Kidney (tissue), 14 donors: ENCODE measurements around the gene AMOTL2. TPM values are rescaled to one million over a fixed set of nuclear protein-coding genes. Genes with fewer than 3 reads are reported as not detected.

Source experiments
- DNase-seq, 5 donors: peaks; one replicate each; pipeline ENCODE4 v3.0.0-alpha.2; 2013 to 2020
- FAIRE-seq: peaks from 2 replicates; lab custom pipeline; 2012; peaks lifted over from hg19 to GRCh38; lab: Jason Lieb, UNC
- H3K27ac ChIP-seq, 2 donors: one replicate each; pipeline ENCODE4 v1.7.0; 2013; ENCODE audit warnings: low read depth in 2 of 2, low read length in 2 of 2, inconsistent platforms in 1 of 2
- H3K27me3 ChIP-seq: one replicate; pipeline ENCODE4 v1.7.1; 2013; ENCODE audit warnings: low read length, inconsistent platforms; ENCODE audit not compliant: control insufficient read depth, insufficient read depth
- H3K36me3 ChIP-seq, 3 donors: one replicate each; pipeline versions ENCODE4 v1.7.0 to v1.7.1; 2013; ENCODE audit warnings: low read length in 3 of 3, control low read depth in 1 of 3, inconsistent platforms in 1 of 3; ENCODE audit not compliant: insufficient read depth in 3 of 3, control insufficient read depth in 2 of 3
- H3K4me1 ChIP-seq, 3 donors: one replicate each; pipeline versions ENCODE4 v1.7.0 to v1.7.1; 2013; ENCODE audit warnings: low read length in 3 of 3, inconsistent platforms in 1 of 3, low read depth in 1 of 3; ENCODE audit not compliant: control insufficient read depth in 2 of 3, insufficient read depth in 2 of 3
- H3K4me3 ChIP-seq, 3 donors: one replicate each; pipeline versions ENCODE4 v1.7.0 to v1.8.1; 2013; ENCODE audit warnings: low read length in 3 of 3, control low read depth in 1 of 3, inconsistent platforms in 1 of 3
- H3K9ac ChIP-seq, 3 donors: one replicate each; pipeline versions ENCODE4 v1.7.0 to v1.7.1; 2013; ENCODE audit warnings: low read length in 3 of 3, control low read depth in 1 of 3, inconsistent platforms in 1 of 3
- H3K9me3 ChIP-seq, 3 donors: one replicate each; pipeline versions ENCODE4 v1.7.0 to v1.7.1; 2013; ENCODE audit warnings: low read length in 3 of 3, control low read depth in 1 of 3, inconsistent platforms in 1 of 3; ENCODE audit not compliant: control insufficient read depth in 2 of 3, insufficient read depth in 1 of 3
- intact Hi-C: fragments of 100-400 bp; cut with DNase I; formaldehyde crosslinking; loops from one replicate; pipeline ENCODE4 v1.11.1; 2022
- polyA plus RNA-seq: library from polyadenylated mRNA; stranded (reverse); fragments of 350-450 nt; fragmentation: Illumina TruSeq; extraction: RNeasy Lipid Tissue Mini Kit (QIAGEN cat#74804); gene quantifications from one replicate; pipeline ENCODE4 v1.2.3, GENCODE V29; 2014; ENCODE audit warnings: low read depth, low replicate concordance; ENCODE audit not compliant: insufficient read depth
- total RNA-seq: library from RNA; stranded (reverse); fragmentation: NEBNext Ultra II Directional; extraction: Animal tissue kit (Norgen Biotek cat#: 25700); gene quantifications from one replicate; pipeline ENCODE4 v1.2.1, GENCODE V29; 2021
- TF ChIP-seq, protein P1 (sequence below): IDR thresholded peaks from 3 replicates; pipeline ENCODE4 v1.5.1; 2012; ENCODE audit warnings: mild to moderate bottlenecking, moderate library complexity, borderline replicate concordance; ENCODE audit not compliant: insufficient read depth; ENCODE audit errors: extremely low read depth
- donor health status: control.
- donor health status: control.
- donor health status: control.
- donor health status: control.
- donor health status: control.
- donor health status: DM: yes; HTN: yes; CAD: no.
- donor health status: Normal renal cell carcinoma (clear cell type).

AMOTL2 gene
- total and polyA plus RNA-seq, 2 donors from 2014 or later = 19.5 to 83.5 TPM

GRCh38 chr3:134376385-134376765, 2.1 kb upstream of the AMOTL2 start:
- no peak overlapping the region for H3K27ac ChIP-seq
- peaks cover 3 to 29% (median 27%) of the 10 kb centered on the region in 3 donors for H3K4me1 ChIP-seq
- H3K36me3 ChIP-seq = peaks cover 0 to 1% (median 1%) of the 10 kb centered on the region in 3 donors
- intact Hi-C loops = loop anchor here (10.0 kb wide), 1 partner anchor 98 kb away; no protein-coding TSS in a partner anchor
- no peak for FAIRE-seq
- H3K27me3 ChIP-seq = no peaks in the 10 kb centered on the region
- peak overlapping the region in 1 of 3 donors; percentile 95 for H3K4me3 ChIP-seq
- DNase-seq = peak in 1 of 5 donors; percentile 66
- H3K9ac ChIP-seq = no peak overlapping the region
- H3K9me3 ChIP-seq = no peaks in the 10 kb centered on the region
- TF ChIP-seq, protein P1, sequence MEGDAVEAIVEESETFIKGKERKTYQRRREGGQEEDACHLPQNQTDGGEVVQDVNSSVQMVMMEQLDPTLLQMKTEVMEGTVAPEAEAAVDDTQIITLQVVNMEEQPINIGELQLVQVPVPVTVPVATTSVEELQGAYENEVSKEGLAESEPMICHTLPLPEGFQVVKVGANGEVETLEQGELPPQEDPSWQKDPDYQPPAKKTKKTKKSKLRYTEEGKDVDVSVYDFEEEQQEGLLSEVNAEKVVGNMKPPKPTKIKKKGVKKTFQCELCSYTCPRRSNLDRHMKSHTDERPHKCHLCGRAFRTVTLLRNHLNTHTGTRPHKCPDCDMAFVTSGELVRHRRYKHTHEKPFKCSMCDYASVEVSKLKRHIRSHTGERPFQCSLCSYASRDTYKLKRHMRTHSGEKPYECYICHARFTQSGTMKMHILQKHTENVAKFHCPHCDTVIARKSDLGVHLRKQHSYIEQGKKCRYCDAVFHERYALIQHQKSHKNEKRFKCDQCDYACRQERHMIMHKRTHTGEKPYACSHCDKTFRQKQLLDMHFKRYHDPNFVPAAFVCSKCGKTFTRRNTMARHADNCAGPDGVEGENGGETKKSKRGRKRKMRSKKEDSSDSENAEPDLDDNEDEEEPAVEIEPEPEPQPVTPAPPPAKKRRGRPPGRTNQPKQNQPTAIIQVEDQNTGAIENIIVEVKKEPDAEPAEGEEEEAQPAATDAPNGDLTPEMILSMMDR = no peak

DNA sequence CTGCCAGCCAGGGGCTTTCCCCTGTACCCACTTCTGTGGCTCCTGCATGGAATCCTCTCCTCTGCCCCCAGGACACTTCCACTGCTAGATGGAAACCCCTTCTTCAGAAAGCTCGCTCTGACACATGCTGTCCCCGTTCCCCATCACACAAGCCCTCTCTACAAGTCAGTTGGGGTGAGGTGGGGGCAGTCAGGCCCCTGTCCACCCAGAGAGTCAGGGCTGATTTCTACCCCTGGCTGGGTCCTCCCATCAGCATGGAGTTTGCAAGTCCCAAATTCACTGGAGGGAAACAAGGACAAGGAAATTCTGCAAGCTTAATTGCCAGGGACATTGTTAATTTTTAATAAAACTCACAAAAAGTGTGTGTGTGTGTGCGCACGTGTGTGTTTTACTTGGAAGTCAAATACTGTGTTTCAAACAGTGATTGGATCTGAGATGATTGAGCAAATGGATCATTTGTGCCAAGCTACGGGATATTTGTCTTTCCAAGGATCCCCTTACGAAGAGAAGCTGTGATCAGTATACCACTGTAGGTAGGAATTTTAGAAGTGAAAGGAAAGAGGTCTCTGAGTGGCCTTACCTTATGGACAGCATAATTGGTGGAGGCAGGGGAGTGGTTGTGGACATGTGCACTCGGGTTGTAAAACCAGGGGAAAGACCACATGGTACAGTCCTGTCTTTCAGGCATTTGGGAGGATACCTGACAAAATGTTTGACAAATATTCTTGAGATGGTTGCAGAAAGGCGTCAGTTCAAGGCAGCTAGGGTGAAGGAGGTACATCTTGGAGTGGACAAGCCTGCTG, 1.5 kb upstream of the AMOTL2 start:
- Histone ChIP-seq H3K27ac (peak overlapping the region; percentile 30 to 97), H3K4me3 (peak overlapping the region in 2 of 3 donors; percentile 67 to 95)
- FAIRE-seq = no peak

GRCh38 chr3:134374791-134375581, 739 bp upstream of the AMOTL2 start:
- peaks cover 4 to 15% (median 7%) of the 10 kb centered on the region in 3 donors for H3K36me3 ChIP-seq
- FAIRE-seq (no peak), DNase-seq (peak in 2 of 5 donors; percentile 58 to 83)
- H3K27me3 ChIP-seq = no peaks in the 10 kb centered on the region
- H3K9ac ChIP-seq = peak overlapping the region; percentile 64 to 93 (median 67)
- peak overlapping the region; percentile 67 to 95 (median 83) for H3K4me3 ChIP-seq
- TF ChIP-seq, protein P1 = no peak
- H3K27ac ChIP-seq = peak overlapping the region; percentile 97 to 99
- peaks cover 7 to 43% (median 41%) of the 10 kb centered on the region in 3 donors for H3K4me1 ChIP-seq
- intact Hi-C loops = loop anchor here (10.0 kb wide), 1 partner anchor 100 kb away; no protein-coding TSS in a partner anchor
- no peaks in the 10 kb centered on the region for H3K9me3 ChIP-seq

More for the DNA sequence above, 1.5 kb upstream of the AMOTL2 start:
- intact Hi-C loops = loop anchor here (10.0 kb wide), 1 partner anchor 99 kb away; no protein-coding TSS in a partner anchor
- Histone ChIP-seq H3K9ac (peak overlapping the region in 1 of 3 donors; percentile 93), H3K9me3 (no peaks in the 10 kb centered on the region), H3K36me3 (peaks cover 2 to 7% (median 4%) of the 10 kb centered on the region in 3 donors), H3K27me3 (no peaks in the 10 kb centered on the region), H3K4me1 (peaks cover 3 to 35% (median 33%) of the 10 kb centered on the region in 3 donors)
- TF ChIP-seq, protein P1 = no peak
- peak in 3 of 5 donors; percentile 50 to 65 (median 61) for DNase-seq
